ENCODE measurements around the gene MRRF.

The MRRF gene

GRCh38 chr9:122367774-122368460 is 103.2 kb downstream of the MRRF start:
- DNase-seq, result no peak
- in situ Hi-C loops (cut with HindIII; ENCODE audit: low pct_ligation_motif_present, low pct_unique_long_range_greater_than_20kb, low sequenced_read_pairs), result no loop called here

- DNase-seq, result no peak
- in situ Hi-C loops (cut with HindIII; ENCODE audit: low pct_ligation_motif_present, low pct_unique_long_range_greater_than_20kb, low sequenced_read_pairs), result no loop called here
Observed at GRCh38 chr9:122368642-122369041, 104.0 kb downstream of the MRRF start.

- in situ Hi-C loops (cut with HindIII; ENCODE audit: low pct_ligation_motif_present, low pct_unique_long_range_greater_than_20kb, low sequenced_read_pairs), result no loop called here
- DNase-seq, result no peak
Observed at GRCh38 chr9:122370303-122370702, 105.6 kb downstream of the MRRF start.

GRCh38 chr9:122370869-122371755 is 106.4 kb downstream of the MRRF start, which contains the start of gene PTGS1:
TSS of gene PTGS1 (plus strand) at chr9:122371024. CDS start at chr9:122371085, 61 bp downstream.
- in situ Hi-C loops (cut with HindIII; ENCODE audit: low pct_ligation_motif_present, low pct_unique_long_range_greater_than_20kb, low sequenced_read_pairs), result no loop called here
- DNase-seq, result no peak

GRCh38 chr9:122371846-122372245 is 107.2 kb downstream of the MRRF start:
- DNase-seq, result no peak
- in situ Hi-C loops (cut with HindIII; ENCODE audit: low pct_ligation_motif_present, low pct_unique_long_range_greater_than_20kb, low sequenced_read_pairs), result no loop called here

- no peak for DNase-seq
- in situ Hi-C loops (cut with HindIII; ENCODE audit: low pct_ligation_motif_present, low pct_unique_long_range_greater_than_20kb, low sequenced_read_pairs), result no loop called here
Observed at GRCh38 chr9:122372856-122373845, 108.5 kb downstream of the MRRF start.

- in situ Hi-C loops (cut with HindIII; ENCODE audit: low pct_ligation_motif_present, low pct_unique_long_range_greater_than_20kb, low sequenced_read_pairs), result no loop called here
- no peak for DNase-seq
Observed at GRCh38 chr9:122374885-122375420, 110.3 kb downstream of the MRRF start.

- in situ Hi-C loops (cut with HindIII; ENCODE audit: low pct_ligation_motif_present, low pct_unique_long_range_greater_than_20kb, low sequenced_read_pairs), result no loop called here
Observed at GRCh38 chr9:122376796-122377195, 112.1 kb downstream of the MRRF start.

GRCh38 chr9:122377241-122378164 is 112.8 kb downstream of the MRRF start:
- in situ Hi-C loops (cut with HindIII; ENCODE audit: low pct_ligation_motif_present, low pct_unique_long_range_greater_than_20kb, low sequenced_read_pairs), result no loop called here
- DNase-seq, result no peak

More at GRCh38 chr9:122376796-122377195, 112.1 kb downstream of the MRRF start:
- no peak for DNase-seq

GRCh38 chr9:122378236-122378635 is 113.6 kb downstream of the MRRF start:
- in situ Hi-C loops (cut with HindIII; ENCODE audit: low pct_ligation_motif_present, low pct_unique_long_range_greater_than_20kb, low sequenced_read_pairs), result no loop called here
- no peak for DNase-seq

- peak; percentile 22 for DNase-seq
- in situ Hi-C loops (cut with HindIII; ENCODE audit: low pct_ligation_motif_present, low pct_unique_long_range_greater_than_20kb, low sequenced_read_pairs), result no loop called here
Observed at GRCh38 chr9:122379340-122379739, 114.7 kb downstream of the MRRF start.

GRCh38 chr9:122380293-122380692 is 115.6 kb downstream of the MRRF start:
- in situ Hi-C loops (cut with HindIII; ENCODE audit: low pct_ligation_motif_present, low pct_unique_long_range_greater_than_20kb, low sequenced_read_pairs), result no loop called here
- no peak for DNase-seq
